Thoracic aorta (tissue), 2 donors: ENCODE measurements around the gene CHMP2A. TPM values are rescaled to one million over a fixed set of nuclear protein-coding genes. Genes with fewer than 3 reads are reported as not detected.

Experiments
- ATAC-seq: fragments of 150-250 bp; one replicate; pipeline ENCODE4 v1.8.0; 2017; ENCODE audit warnings: low read depth; ENCODE audit not compliant: insufficient number of reproducible peaks, low FRiP score
- DNase-seq: peaks from one replicate; pipeline ENCODE4 v3.0.0-alpha.2; 2020; ENCODE audit warnings: low spot score
- H3K27ac ChIP-seq, 2 donors: fragments of 200-600 bp; sonication (generic); 1 replicate in 1 of 2; 2 replicates in 1 of 2; pipeline ENCODE4 v1.5.1; 2016; ENCODE audit warnings: mild to moderate bottlenecking in 2 of 2, moderate library complexity in 2 of 2
- H3K27me3 ChIP-seq: fragments of 200-600 bp; sonication (generic); replicated peaks from 2 replicates; pipeline ENCODE4 v1.6.0; 2016; ENCODE audit warnings: mild to moderate bottlenecking; ENCODE audit not compliant: insufficient read depth
- H3K36me3 ChIP-seq: fragments of 200-600 bp; sonication (generic); one replicate; pipeline ENCODE4 v1.5.1; 2016
- H3K4me1 ChIP-seq, 2 donors: fragments of 200-600 bp; sonication (generic); 1 replicate in 1 of 2; 2 replicates in 1 of 2; pipeline versions ENCODE4 v1.5.1 to v1.6.0; 2016; ENCODE audit warnings: low read depth in 2 of 2, mild to moderate bottlenecking in 1 of 2; ENCODE audit not compliant: control insufficient read depth in 1 of 2
- H3K4me3 ChIP-seq: fragments of 200-600 bp; sonication (generic); 2 replicates; pipeline ENCODE4 v1.5.1; 2016; ENCODE audit warnings: mild to moderate bottlenecking
- H3K9me3 ChIP-seq: fragments of 200-600 bp; sonication (generic); 2 replicates; pipeline ENCODE4 v1.5.1; 2016
- CTCF ChIP-seq: fragments of 200-600 bp; sonication (generic); IDR thresholded peaks from one replicate; pipeline ENCODE4 v1.5.1; 2019; ENCODE audit warnings: antibody characterized with exemption
- total RNA-seq, 2 donors: library from RNA; depleted of rRNA; stranded (reverse); fragments of >200 nt; gene quantifications; one replicate each; pipeline versions ENCODE4 v1.1.0 to v1.2.3, GENCODE V29; 2016

Gene CHMP2A
- total RNA-seq, 2 donors from 2014 or later = 90.3 to 98.8 TPM

- no peak overlapping the region for H3K4me3 ChIP-seq
- ATAC-seq (no peak), DNase-seq (no peak)
- peaks cover 21 to 28% of the 10 kb centered on the region in 2 donors for H3K4me1 ChIP-seq
- H3K9me3 ChIP-seq = no peaks in the 10 kb centered on the region
- H3K36me3 ChIP-seq = peaks cover 57% of the 10 kb centered on the region
- H3K27me3 ChIP-seq = no peaks in the 10 kb centered on the region
- H3K27ac ChIP-seq = no peak overlapping the region
- no peak for TF ChIP-seq CTCF
These were observed 5.8 kb downstream of the CHMP2A start for GRCh38 chr19:58548859-58549663.

DNA sequence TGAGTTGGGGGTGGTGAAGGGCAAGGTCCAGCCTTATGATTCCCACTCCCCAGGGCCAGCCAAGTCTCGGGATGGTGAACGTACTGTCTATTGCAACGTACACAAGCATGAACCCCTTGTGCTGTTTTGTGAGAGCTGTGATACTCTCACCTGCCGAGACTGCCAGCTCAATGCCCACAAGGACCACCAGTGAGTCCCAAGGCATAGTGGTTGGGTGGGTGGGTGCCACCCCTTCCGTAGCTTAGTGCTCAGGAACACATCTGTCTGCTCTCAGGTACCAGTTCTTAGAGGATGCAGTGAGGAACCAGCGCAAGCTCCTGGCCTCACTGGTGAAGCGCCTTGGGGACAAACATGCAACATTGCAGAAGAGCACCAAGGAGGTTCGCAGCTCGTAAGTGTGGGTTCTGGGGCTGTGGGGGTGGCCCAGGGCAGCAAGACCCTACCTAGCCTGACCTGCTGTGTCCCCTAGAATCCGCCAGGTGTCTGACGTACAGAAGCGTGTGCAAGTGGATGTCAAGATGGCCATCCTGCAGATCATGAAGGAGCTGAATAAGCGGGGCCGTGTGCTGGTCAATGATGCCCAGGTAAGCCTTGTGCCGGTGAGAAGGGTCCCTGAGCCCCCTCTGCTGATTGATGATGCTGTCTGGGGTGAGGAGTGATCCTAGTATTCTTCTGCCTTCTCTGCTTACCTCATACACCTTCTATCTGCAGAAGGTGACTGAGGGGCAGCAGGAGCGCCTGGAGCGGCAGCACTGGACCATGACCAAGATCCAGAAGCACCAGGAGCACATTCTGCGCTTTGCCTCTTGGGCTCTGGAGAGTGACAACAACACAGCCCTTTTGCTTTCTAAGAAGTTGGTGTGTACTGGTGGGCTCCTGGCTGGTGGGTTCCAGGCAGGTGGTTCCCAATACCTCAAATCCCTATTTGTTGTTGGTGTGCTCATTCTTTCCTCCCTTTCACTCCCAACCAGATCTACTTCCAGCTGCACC, 7.3 kb downstream of the CHMP2A start:
- Histone ChIP-seq H3K36me3 (peaks cover 55% of the 10 kb centered on the region), H3K4me3 (no peak overlapping the region), H3K27ac (no peak overlapping the region), H3K27me3 (no peaks in the 10 kb centered on the region), H3K9me3 (no peaks in the 10 kb centered on the region), H3K4me1 (peaks cover 20 to 21% of the 10 kb centered on the region in 2 donors)
- ATAC-seq = no peak
- TF ChIP-seq CTCF = no peak
- no peak for DNase-seq

- no peak for DNase-seq
- no peak for ATAC-seq
- Histone ChIP-seq H3K9me3 (no peaks in the 10 kb centered on the region), H3K4me3 (peak overlapping the region; percentile 84), H3K4me1 (peaks cover 20 to 21% of the 10 kb centered on the region in 2 donors), H3K36me3 (peaks cover 39% of the 10 kb centered on the region), H3K27ac (peak overlapping the region in 1 of 2 donors; percentile 30), H3K27me3 (no peaks in the 10 kb centered on the region)
- TF ChIP-seq CTCF = no peak
These were observed 8.8 kb downstream of the CHMP2A start for GRCh38 chr19:58546019-58546530.

- DNase-seq (no peak), ATAC-seq (no peak)
- H3K9me3 ChIP-seq = no peaks in the 10 kb centered on the region
- peaks cover 34% of the 10 kb centered on the region for H3K36me3 ChIP-seq
- TF ChIP-seq CTCF = no peak
- peak overlapping the region; percentile 61 to 63 for H3K27ac ChIP-seq
- no peaks in the 10 kb centered on the region for H3K27me3 ChIP-seq
- peak overlapping the region; percentile 84 for H3K4me3 ChIP-seq
- H3K4me1 ChIP-seq = peaks cover 20 to 21% of the 10 kb centered on the region in 2 donors
These were observed 9.5 kb downstream of the CHMP2A start for GRCh38 chr19:58545286-58546018.
